ENCODE data around the gene NPM3.

Gene NPM3

DNA sequence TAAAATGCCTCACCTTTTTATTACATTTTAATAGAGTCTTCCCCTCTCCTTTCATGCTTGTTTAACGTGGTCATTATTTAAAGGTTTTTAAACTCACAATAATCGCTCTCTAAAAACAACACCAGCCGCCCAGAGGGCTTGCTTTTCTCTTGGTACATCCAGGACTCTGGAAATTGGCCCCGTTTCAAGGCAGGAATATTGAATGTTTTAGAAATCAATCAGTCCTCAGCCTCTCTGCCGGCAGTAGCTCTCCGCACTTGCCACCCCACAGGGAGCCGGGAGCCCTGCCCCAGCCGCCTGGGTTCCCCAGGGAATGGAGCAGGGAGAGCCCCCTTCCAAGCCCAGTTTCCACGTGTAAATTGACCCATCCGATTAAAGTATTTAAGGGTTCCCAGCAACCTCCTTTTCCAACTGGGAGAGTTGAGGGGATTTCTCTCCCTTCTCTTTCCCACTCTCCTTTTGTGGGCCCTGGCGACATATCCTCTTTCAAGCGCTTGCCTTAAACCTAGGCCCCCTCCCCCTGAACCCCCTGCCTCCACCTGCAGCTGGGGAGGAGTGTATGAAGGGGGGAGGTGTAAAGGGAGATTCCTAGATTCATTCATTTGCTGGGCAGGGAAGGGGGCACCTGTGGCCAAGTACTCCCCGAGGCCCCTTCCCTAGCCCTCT is 9.2 kb downstream of the NPM3 start:
- DNase-seq: no peak

DNA sequence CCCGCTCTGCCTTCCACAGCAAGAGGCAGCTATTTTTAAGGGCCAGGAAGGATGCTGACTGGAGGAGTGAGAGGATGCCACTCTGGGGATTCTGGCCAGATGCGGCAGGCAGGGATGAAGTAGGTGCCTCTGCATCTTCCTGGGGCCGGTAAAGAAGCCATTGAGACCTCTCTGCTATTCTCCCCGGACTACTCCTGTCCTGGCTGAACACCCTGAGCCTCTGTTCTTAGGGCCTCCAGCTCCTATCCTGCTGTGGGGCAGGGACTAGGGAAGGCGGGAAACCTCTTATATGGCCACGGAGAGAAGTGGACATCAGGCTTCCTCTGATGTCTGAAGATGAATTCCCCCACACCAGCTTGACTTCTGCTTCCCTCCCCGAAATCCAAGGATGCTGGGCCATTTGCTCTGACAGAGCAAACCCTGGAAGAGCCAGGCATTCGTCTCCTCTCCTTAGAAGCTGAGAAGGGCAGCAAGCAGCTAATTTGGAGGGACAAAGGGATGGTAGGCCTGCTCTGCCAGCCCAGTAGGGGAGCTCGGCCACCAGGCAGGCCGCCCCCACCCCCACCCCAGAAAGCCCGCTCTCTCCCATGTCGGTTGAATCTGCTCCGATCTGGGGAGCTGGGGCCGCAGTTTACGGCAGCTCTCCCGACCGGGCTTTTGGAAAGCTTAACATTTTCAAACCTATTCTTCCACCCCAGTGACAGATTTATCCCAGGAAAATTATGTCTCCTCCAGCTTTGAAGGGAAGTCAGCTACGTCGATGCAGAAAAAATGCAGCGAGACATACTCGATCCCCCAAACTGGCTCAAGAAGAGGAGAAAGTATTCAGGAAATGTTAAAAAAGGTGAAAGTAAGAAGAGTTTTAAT is 10.1 kb downstream of the NPM3 start:
- DNase-seq: no peak

DNA sequence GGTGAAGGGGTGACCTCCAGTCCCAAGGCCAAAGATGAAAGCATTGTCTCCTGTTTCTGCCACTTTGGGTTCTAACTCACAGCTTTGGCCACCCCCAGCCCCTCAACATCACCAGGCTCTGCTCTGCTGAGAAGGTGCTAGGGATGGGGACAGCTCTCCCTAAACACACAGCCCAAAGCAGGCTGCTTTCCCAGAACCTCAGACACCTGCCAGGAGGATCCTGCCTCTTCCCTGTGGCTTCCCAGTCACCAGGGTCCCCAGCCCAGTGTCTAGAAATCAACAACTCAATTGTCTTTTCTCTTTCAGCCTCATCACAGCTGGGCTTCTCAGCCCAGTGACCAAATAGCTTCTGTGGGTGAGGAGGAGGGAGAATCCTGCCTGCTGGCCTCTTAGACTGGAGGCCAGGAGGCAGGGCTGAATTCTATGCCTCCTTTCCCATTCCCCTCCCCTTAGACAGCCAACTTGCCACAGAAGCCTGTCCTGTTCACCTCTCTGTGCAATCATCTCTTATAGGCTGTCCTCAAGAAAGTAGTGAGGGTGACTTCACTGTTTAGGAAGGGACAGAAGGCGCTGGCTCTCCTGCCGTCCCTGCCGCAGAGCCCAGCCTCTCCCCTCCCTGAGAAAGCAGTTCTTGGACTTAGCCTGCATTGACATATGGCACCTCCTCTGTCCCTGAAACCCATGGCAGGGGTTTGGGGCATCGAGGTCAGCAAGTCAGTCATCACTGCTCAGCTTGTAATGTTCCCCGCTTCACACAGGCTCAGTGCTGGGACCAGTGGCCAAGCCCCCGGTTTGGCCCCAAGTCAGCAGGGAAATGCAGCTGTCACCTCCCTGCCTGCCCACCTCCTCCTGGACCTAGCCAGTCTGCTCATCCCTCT is 11.0 kb downstream of the NPM3 start:
- no peak for DNase-seq

DNA sequence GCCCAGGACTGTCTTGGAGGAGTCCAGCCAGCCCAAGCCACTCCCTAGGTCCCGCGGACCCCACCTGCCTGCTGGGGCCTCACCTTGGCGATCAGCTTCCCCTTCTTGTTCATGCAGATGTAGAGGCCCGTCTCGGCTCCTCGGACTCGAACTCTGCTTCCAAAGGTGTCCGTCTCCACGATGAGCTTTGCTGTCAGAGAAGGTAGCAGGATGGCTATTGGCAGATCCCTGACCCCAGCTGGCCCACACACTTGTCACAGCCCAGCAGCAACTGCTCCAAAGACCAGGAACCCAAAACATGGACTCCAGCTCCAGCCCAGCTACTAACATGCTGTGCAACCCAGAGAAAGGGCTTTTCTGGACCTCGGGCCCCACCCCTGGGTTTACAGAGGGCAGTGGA is 11.9 kb downstream of the NPM3 start:
- DNase-seq: no peak

DNA sequence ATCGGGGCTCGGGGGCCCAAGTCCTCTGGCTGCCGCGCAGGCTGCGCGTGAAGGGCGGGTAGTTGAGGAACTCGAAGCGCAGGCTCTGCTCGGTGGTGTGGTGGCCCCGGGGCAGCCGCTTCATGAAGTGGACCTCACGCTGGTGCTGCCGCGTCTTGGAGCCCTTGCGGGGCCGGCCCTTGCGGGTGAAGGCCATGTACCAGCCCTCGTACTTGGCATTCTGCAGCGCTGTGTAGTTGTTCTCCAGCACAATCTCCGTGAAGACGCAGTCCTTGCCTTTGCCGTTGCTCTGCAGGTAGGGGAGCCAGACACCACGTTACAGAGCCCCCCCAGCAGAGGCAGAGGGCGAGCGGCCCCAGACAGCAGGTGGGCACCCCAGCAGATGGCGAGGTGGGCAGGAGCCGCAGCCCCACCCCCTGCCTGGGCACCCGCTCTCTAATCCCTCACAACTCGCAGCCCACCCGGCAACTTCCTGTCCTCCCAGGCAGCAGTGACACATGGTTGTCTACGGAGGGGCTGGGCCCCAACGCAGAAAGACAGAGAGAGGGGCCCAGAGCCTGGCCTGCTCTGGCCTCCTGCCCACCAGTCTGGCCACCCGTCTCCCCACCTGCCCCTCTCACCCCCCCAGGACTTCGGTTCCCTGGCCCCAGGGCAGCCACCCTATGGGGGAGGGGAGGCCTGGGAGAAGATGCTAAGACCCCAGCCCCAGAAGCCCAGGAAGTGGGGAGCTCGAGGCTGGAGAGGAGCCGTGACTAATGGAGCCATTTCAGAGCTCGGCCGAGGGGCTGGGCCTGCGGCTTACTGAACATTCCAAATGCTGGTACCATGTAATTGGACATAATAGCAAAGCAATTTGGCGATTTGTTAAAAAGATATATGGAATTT is 12.7 kb downstream of the NPM3 start:
- no peak for DNase-seq

DNA sequence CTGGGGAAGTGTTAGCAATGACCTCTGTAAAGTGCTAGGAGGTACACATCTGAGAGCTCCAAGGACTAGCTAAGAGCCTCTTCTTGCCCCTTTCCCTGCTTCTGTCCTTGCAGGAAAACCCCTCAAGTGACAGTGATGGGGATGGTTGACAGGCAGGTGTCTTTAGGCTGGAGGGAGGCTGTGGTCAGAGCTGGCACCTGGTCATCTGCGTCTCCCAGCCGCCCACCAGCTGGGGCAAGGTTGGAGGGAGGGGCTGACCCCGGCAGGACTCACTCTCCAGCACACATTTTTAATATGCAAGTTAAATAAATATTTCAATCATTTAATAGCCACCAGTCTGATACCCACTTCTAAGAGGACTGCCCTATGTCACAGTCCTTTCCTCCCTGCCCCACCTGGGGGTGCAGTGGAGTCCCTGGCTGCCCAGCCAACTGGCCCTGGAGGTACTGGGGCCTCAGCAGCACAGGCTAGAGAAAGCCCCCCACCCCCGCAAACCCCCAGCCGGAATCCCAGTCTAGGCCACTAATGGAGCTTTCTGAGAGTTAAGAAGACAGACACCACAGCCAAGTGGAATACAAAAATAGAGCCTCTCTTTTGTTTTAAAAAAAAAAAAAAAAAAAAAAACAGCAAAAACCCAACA is 13.6 kb downstream of the NPM3 start:
- no peak for DNase-seq

DNA sequence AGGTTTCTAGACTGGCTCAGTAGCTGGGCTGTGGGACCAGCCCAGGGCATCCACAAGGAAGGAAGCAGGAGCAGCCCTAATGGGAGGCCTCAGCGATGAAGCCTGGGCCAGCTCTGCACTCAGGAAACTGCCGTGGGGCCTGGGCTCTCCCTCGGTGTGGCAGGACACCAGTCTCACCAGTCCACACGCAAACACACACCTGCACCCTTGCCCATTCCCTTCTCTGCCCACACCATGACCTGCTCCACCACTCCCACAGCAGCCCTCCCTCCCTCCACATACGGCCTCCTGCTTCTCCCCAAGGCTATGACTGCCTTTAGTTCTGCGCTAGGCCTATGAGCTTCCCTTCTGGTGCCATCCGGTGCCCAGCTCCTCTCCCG is 14.5 kb downstream of the NPM3 start:
- no peak for DNase-seq

DNA sequence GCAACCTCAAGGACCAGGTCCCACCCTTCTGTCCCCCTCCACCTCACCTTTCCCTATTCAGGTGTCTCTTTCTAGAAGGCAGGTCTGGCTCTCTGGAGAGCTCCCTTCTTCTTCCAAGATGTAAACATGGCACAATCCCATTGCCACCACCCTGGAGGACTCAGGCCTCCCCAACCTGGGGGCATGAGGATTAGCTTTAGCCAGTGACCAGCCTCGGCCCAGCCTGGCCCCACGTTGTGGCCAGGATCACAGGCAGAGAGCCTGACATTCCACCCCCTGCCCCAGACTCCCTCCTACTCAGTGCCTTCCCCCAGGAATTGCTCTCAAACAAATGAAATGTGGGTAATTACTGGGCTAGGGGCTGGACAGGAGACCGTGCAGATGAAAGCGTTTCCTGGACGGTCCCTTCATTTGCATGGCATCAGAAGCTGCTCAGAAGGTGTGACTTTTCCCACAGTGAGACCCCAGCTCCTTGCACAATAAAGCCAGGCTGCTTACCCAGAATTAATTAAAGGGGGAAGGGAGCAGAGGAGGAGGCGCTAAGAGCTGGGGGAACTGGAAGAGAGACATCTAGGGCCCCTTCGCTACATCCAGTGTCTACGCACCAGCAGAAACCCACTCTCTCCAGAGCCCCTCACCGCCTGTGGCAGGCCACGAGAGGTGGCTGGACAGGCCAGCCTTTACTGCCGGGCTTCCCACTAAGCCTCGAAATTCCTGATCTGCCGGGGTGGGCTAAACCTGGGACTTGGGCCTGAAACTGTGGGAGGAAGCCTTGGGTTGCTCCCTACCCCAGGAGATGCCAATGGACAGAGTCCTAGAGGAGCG is 15.1 kb downstream of the NPM3 start:
- no peak for DNase-seq

DNA sequence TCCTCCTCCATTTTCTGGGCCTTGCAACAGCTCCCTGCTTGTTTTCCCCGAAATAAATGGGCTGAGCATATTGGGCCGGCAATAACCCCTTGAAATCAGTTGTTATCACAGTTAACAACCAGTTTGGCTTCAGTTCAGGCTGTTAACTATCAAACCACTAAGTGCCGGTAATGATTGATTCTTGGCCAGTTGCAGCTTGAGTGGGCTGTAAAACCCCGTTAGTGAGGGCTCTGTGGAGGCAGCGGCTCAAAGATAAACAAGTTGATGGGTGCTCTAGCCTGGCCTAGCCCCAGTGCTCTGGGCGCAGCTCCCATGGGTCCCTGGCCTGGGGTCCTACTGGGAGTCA is 15.7 kb downstream of the NPM3 start:
- no peak for DNase-seq

DNA sequence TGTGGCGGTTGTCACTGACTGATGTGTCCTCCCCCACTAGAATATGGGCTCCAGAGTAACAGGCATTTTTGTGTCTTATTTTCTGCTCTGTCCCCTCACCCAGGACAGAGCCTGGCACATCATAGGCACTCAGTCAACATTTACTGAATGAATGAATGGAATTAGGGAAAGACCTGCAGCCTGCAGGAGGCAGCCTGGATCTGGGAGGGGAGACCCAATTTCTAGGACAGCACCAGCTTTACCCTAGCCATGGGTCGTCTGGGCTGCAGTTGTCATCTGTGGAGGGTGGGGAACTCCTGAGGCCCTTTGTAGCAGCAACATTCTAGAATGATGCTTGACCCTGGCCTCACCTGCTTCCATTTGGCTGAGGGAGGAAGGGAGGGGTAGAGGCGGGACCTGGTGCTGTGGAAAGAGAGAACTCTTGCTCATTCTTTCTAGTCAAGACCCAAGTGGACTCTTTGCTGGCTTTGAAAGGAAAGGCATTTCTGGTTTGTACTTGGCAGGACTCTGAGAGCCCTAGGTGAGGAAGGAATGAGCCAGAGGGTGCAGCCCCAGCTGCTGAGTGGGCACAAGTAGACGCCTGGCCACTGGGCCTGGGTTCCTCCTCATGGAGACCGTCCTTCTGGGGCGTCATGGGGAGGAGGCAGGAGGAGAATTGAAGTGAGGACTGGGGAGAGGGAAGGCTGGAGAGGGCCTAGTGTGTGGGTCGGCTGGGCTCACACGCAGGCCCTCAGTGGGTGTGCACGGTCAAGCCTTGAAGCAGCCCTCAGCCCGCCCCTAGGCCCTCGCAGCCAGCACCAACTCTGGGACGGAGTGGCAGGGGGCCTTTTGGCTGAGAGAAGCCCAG is 16.3 kb downstream of the NPM3 start:
- no peak for DNase-seq

DNA sequence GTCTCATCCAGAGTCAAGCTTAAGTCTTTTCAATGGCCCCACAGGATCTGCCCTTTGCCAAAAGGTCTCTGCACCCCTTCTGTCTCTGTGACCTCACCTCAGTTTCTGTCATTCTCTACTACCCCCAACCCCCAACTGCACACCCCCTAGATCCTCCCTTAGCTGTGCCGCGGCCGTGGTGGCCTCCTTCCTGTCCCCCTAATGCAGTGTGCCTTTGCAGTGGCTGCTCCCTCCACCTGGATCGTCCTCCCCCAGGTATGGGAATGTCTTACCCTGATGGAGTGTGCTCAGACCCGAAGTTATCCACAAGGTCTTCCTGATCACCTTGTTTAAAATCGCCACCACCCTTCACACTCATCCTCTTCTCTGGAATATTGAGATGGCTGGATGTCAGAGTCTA is 16.9 kb downstream of the NPM3 start:
- DNase-seq: no peak

DNA sequence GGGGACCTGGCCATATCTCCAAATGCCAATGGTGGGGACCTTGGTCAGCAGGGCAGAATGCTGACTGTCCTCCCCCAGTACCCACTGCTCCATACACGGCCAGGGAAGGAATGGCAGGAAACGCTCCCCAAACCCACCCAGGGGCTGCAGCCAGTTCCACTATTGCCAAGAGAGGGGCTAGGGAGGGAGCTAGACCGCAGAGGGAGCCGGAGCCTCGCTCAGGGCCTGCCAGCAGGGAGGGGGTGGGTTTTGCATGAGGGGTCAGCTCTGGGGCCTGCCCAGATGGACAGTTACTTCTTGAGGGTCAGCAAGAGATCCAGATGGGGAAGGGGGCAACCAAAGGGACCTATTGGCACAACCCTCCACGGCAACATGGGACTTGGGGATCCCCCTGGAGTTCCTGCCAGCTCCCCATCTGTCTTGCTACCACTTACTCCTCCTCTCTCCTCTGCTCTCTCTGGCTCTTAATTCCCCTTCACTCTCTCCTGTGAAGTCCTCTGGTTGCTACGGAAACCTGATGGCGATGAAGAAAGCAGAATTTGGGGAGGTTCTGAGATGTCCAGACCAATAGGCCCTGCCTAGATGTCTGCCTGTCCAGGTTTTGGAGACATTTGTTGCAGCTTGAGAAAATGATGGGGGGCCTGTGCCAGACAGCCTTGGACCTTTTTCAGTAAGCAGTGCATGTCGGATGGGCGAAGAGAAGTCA is 20.0 kb downstream of the NPM3 start:
- DNase-seq: no peak

DNA sequence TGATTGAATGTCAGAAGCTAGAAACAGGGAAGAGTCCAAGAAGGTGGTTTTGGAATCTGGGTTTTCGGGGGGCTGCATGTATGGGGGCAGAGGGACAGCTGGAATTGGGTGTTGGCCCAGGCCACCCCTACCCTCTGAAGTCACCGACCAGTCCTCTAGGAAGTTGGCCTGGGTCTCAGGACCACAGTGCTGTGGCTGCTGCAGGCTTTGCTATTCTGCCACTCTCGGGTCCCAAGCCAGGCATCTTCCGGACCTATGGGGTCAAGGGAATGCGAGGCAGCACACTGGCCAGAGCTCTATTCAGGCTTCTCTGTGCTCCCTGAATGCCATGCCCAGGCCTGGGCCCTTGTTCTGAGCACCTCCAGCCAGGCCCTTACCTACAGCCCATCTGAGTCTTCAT is 20.5 kb downstream of the NPM3 start:
- DNase-seq: no peak

DNA sequence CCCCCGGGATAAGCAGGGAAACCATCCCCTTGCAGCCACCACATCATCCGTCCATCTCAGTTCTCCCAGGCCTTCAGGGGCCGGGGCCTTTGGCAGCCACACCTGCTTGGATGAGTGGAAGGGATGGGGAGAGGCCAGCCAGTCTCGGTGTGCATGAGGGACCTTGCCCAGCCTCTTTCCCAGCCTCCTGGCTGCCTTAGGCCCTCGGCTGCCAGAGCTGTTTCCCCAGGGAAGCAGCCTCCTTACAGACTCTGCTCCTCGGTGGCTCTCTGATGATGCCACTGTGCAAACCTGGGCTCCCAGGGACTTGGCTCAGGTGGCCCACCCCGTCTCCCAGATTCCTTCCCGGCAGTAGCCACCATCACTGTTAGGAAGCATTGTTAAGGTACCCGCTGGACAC is 22.0 kb downstream of the NPM3 start:
- DNase-seq: no peak

DNA sequence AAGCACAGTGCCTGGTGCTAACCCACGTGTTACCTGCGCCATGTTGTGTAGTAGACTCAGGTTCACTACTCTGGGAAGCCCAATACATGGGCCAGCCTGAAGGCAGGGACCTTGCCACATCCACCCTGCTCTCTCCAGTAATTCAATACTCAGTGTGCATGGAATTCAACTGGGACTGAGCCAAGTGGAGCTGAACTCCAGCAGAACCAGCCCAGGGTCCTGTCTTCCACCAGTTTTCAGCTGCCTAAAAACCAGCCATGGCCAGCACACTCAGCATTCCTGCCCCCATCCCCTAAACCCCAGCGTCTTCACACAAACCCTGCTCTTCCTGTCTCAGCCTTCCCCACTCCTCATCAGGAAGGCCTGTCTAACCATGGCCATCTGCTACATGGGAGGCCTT is 22.7 kb downstream of the NPM3 start:
- no peak for DNase-seq

DNA sequence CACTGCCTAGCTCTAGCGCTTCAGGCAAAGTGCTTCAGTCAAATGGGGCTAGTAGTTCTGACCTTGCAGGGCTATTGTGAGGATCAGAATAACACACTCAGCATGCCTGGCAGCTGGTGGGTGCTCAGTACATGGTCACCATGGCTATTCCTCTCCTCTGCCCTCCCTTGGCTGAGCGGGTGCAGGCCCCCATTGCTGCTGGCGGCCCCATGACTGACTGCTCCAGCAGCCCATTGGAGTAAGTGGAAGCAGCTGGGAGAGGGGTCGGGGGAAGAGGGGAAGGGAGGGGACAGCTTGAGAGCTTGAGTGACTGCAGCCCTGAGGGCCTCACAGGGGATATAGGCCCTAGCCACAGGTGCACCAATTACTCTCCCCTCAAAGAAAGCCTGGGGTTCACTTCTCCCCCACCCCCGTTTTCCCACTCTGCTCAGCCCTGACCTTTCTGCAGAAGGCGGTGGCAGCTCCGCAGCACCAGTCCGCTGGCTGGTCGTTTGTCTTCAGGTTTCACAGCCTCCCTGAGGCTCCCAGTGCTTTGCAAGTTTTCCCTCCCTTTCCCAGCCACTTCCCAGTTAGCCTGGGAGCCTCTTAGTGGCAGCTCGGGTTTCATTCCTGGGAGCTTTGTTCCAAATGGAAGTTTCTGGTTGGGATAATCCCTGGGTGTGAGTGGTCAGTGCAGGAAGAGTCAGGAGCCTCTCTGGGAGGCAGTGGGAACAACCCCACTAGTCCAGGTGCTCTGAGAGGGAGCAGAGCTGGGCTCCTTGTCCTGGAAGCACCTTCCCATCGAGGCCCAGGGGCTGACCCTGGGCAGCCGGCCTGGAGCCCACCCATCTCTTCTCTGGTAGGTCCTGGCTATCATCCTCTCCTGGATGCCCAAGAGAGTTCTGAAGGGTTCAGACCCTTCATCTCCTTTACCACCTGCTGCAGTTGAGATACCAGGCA is 23.7 kb downstream of the NPM3 start:
- DNase-seq: no peak

DNA sequence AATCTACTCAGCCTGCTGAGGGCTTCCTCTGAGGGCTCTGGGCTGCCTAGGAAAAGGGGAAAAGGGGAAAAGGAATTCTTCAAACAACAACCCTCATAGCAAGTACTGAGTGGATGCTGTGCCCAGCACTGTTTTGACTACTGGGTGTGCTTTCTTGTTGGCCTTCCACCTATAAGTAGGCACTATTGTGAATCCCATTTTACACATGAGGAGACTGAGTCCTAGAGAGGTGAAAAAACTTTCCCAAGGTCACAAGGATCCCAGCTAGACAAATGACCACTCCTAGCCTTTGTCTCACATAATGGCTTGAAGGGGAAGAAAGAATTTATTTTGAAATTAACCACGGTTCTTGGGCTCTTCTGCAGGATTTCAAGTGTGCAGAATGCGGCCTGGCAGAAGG is 24.4 kb downstream of the NPM3 start:
- no peak for DNase-seq

DNA sequence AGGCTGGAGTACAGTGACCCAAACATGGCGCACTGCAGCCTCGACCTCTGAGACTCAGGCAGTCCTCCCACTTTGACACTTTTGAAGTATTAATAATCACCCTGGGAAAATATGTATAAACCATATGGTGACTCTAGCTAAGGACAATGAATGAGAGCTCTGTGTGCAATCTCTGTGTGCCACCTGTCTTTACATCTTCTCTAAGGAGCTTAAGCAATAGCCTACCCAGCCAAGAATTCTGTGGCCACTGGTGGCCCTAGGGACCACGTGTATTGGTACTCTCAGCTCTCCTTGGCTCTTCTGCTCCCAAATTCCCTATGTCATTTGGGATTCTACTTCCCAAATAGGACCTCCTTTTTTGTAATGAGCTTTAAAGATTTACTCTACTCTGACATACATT is 31.0 kb downstream of the NPM3 start:
- DNase-seq: no peak
